IPS DF 19.7 (cell line): Measurements from ENCODE around the gene CRYAB.
"Not testable (repeated sequence)": the region's sequence is repeated elsewhere in the genome, so short reads cannot be mapped to it uniquely, and the experiment has no call there.

Experiments
- DNase-seq: peaks from one replicate; pipeline ENCODE4 v3.0.0-alpha.2; 2013; ENCODE audit warnings: low read depth, low spot score

The CRYAB gene

DNA sequence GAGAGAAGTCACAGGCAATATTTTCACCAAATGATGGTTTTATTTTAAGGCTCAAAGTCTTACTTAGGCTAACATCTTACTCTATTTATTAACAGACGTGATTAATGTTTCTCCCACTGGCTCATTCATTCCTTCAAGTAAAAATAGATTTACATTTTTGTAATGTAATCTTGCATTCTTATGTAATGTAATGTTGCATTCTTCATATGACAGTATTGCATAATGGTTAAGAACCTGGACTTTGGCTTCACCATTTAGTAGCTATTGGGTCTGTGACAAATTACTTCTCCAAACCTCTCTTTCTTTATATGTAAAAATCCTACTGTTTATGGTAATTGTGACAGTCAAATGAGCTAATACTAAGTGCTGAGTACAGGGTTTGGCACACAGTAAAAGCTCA lies 22.3 kb upstream of the CRYAB start:
- DNase-seq = no peak

DNA sequence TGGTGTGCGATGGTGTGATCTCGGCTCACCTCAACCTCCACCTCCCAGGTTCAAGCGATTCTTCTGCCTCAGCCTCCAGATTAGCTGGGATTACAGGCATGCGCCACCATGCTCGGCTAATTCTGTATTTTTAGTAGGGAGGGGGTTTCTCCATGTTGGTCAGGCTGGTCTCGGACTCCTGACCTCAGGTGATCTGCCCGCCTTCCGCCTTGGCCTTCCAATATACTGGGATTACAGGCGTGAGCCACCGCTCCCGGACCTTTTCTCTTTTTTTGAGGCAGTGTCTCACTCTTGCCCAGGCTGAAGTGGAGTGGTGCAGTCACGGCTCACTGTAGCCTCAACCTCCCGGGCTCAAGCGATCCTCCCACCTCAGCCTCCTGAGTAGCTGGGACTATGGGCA lies 21.6 kb upstream of the CRYAB start:
- DNase-seq = not testable (repeated sequence)

DNA sequence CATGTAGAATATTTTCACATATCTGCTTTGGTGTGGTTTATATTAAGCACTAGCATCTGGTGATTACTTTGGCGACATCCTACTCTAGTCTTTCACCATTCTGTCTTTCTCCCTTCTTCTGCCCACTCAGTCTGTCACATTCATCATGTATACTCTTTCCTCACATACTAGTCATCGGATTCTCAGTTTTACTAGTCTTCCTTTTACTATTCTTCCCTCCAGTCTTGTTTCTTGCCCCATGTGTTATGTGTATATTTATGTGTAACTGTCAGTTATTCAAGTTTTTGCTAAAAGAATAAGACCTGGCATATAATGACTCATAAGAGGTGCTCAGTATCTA lies 21.0 kb upstream of the CRYAB start:
- DNase-seq = no peak

DNA sequence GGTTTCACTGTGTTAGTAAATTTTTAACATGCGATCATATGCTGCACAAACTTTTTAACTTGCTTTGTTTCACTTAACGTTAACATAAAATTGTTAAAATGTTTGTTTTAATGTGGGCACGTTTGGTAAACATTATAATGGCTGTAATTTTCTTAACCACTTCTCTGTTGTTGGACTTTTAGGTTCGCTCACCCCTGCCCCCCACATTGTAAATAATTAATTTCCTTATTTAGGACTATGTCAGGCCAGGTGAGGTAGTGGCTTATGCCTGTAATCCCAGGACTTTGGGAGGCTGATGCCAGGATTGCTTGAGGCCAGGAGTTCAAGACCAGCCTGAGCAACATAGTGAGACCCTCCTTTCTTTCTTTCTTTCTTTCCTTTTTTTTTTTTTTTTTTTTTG lies 18.9 kb upstream of the CRYAB start:
- no peak for DNase-seq

DNA sequence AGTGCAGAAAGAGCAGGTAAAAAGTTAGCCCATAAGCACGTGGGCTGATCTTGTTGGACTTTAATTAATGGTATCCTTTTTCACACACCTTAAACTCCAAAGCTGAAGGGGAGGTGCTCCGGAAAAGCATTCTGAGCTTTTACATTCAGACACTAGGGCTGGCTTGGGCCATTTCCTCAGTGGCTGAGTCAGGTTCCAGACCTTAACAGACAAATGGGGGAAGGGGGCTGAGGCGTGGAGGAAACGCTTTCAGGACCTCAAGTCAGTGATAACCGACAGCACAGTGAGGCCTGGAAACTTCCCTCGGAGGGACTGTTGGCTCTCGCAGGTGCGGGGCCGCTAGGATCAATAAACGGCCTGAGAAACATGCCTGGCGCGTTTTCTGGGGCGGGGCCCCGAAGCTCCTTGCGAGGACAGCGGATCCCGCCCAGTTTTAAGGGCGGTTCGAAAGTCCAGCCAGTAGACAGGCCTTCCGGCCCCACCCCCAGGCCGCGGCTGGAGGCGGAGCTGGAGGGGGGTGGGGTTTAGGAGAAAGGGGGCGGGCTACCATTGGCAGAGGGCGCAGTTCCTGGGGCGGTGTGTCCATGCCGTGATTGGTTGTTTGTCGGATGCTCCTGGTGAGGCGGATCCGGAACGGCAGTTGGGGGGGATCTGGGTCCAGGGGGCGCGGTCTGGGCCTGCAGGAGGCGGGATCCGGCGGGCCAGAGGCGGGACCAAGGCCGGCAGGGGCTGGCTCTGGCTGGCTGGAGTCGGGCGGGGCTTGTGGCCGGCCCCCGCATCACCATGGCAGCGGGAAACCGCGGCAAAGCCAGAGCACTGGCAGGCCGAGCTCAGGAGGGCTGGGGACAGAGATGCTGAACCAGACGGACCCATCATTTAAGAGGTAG lies 15.2 kb upstream of the CRYAB start:
- peak; percentile 70 for DNase-seq

DNA sequence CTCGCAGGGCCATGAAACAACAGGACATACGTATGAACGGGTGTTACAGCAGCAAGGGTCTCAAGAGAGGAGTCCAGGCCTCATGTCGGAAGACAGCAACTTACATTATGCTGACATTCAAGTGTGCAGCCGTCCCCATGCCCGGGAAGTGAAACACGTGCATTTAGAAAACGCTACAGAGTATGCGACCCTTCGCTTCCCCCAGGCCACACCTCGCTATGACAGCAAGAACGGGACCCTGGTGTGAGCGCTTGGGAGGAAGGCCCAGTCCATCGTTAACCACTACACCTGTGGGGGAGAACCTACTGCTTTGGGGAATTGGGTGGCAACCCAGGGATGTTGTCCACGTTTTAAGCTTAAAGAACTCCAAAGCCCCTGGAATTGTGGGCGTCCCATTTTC lies 14.4 kb upstream of the CRYAB start:
- no peak for DNase-seq

DNA sequence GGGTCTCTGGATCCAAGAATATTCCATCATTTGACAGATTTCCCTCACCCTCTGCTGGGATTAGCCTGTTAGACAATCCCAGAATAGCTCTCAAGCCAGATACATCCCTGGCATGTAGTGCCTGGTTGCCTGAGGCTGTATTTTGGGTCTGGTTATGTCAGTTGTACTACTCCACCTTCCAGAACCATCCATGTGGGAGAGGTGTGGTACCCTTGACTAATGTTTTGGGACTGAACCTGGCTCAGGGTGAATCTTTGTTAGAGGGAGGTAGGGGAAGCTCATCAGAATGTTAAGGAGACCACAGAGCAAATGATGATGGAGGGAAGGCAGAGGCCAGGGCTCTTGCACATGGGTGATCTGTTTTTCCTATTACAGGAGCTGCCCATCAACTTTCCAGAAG lies 12.4 kb upstream of the CRYAB start:
- DNase-seq = no peak

DNA sequence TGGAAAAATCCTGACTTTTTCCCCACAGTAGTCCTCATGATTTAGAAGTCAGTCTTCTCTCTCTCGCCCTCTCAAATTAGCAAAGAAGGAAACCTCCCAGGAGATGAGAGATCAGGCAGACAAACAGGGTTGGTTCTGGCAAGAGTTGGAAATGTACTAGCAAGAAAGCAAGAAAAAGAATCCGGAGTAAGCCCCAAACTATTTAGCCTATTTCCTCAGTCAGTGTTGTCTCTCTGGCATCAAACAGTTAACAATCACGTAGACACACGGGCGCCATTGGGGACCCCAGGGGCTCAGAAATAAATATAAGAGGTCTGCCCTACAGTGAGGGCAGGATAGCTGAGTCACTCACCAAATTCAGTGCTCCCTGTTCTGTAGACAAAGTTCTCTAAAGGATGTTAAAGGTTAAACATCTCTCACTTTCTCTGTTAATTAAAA lies 11.8 kb upstream of the CRYAB start:
- DNase-seq = no peak

DNA sequence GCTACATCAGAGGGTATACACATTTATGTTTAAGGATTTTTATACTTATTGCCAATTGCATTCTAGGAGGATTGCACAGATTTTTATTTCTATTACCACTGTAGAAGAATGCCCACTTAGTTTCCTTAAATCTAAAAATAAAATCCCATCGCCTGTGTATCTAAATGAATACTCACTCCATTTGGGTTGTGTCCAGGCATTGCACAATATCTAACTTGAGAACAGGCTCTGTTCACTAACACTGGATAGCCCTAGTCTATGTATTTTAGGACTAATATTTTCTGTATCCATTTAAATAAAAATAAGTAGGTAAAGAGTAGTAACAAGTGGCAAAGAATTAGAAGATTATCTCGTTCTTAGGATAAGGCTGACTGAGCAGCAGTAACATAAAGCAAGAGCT lies 11.2 kb upstream of the CRYAB start:
- DNase-seq = no peak

DNA sequence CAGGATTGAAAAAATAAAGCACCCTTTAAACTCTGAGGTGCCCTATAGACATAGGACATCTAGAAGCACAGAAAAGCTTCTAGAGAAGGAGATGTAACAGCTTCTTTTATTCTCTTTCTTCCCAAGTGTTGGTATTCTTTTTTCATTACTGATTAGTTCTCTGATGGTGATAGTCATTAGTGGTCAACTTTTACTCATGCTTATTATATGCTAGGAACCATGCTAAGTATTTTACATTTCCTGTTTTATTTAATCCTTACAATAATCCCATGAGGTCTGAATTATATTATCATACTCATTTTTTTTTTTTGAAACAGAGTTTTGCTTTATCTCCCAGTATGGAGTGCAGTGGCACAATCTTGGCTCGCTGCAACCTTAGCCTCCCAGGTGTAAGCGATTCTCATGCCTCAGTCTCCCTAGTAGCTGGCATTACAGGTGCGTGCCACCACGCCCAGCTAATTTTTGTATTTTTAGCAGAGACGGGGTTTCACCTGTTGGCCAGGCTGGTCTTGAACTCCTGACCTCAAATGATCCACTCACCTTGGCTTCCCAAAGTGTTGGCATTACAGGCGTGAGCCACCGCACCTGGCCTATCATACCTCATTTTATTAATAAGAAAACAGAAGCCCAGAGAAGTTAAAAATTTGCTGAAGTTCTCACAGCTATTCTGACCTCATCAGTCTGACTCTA lies 10.1 kb upstream of the CRYAB start:
- no peak for DNase-seq

DNA sequence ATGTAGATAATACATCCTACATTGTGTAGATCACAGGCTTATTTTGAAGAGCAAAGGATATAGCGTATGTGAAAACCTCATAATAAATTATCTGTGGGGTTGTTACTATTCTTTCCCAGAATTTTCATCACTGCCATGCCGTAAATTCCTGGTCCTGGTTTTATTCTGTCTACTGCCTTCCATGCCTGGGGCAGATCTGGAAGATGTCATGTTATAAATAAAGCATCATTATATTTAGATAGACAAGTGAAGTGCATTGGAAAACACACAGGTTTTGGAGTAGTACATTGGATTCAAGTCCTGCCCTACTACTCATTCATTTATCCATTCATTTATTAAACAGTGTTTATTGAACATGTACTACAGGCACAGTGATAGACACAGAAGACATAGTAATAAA lies 9.3 kb upstream of the CRYAB start:
- DNase-seq = no peak

DNA sequence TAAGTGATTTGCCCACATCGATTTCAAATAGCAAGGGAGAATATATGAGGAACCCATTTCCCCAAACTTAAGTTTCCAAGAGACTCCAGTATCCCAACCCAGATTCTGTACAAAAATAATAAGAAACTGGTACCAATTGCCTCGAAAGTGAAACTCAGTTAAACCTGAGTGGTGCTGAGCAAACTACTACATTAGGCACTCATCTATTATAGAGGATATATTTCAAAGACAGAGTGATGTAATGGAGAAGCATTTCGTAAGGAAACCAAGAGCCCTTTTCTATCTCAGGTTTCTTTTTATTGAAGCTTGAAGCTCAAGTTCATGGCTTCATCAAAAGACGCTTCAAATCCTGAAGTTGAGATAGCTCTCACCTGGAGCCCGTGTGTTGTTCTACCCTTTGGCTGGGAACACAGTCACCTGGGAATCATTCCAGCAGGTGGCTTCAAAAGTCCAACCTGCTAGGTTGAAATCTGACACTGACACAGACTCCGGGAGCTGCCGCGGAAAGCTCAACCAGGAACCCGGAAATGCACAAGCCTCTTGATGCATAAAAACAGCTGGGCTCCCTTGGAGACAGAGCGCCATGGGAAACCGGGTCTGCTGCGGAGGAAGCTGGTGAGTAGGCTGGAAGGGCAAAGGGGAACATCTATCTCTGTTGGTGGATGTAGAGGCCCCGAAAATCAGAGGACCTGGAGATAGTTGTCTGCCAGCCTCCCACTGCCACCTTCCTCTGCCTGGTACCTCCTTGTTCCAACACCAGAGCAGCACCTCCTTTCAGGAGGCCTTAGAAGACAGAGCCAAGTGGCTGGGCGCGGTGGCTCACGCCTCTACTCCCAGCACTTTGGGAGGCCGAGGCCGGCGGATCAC lies 7.1 kb upstream of the CRYAB start, which contains the start of gene C11orf52:
Gene C11orf52 (plus strand): TSS at position 524 of the 867 bp plus-strand sequence. CDS start 60 bp downstream, at position 584.
- DNase-seq = peak; percentile 95

DNA sequence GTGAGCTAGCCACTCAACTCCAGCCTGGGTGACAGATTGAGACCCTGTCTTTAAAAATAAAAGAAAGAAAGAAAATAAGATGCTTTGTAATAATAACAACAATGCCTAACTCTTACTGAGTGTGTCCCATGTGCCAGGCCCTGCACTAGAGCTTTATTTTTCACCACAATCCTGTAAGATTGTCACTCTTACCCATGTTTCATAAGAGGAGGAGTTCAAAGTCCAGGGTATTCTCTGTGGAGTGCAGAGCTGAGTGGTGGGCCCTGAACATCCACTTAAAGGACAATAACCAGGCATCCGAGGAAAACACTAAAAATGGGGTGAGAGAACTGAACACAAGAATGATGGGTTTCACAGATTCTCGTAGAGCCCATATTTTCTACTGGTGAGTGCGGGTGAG lies 6.2 kb upstream of the CRYAB start:
- no peak for DNase-seq

DNA sequence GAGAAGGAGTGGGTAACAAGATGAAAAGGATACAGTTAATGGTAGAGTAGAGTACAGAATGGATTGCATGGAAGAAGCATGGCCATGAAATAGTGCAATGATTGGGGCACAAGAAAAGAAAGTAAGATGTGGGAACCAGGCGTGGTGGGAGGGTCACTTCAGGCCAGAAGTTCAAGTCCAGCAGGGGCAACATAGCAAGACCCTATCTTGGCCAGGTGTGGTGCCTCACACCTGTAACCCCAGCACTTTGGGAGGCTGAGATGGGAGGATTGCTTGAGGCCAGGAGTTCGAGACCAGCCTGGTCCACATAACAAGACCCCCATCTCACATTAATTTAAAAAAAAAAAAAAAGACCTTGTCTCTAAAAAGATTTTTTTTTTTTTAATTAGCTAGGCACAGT lies 5.7 kb upstream of the CRYAB start:
- DNase-seq = no peak

DNA sequence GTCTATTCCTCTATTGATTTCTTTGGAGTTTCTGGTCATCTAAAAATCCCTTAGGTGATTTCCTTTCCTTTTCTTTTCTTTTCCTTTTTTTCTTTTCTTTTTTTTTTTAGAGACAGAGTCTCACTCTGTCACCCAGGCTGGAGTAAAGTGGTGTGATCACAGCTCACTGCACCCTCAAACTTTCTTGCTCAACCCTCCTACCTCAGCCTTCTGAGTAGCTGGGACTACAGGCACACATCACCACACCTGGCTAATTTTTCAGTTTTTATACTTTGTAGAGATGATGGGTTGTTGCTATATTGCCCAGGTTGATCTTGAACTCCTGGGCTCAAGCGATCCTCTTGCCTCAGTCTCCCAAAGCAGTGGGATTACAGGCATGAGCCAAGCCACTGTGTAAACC lies 5.2 kb upstream of the CRYAB start:
- no peak for DNase-seq

DNA sequence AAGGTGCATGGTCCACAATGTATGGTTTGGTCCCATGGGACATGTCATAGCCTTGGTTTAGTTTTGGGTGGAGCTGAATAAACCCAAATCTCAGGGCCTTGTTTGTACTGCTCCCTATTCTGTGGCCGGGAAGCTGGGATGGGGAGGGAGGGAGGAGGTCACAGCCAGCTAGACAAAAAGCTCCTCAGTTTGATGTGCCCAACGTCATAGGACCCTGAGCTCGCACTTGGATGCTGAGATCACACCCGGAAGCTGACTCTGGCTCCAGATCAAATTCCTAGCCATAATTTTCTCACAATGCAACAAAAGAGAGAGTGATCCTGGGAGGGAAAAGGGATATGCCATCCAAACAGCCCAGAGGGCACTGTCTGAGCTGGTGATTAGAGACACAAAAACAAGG lies 2.4 kb upstream of the CRYAB start:
- no peak for DNase-seq

DNA sequence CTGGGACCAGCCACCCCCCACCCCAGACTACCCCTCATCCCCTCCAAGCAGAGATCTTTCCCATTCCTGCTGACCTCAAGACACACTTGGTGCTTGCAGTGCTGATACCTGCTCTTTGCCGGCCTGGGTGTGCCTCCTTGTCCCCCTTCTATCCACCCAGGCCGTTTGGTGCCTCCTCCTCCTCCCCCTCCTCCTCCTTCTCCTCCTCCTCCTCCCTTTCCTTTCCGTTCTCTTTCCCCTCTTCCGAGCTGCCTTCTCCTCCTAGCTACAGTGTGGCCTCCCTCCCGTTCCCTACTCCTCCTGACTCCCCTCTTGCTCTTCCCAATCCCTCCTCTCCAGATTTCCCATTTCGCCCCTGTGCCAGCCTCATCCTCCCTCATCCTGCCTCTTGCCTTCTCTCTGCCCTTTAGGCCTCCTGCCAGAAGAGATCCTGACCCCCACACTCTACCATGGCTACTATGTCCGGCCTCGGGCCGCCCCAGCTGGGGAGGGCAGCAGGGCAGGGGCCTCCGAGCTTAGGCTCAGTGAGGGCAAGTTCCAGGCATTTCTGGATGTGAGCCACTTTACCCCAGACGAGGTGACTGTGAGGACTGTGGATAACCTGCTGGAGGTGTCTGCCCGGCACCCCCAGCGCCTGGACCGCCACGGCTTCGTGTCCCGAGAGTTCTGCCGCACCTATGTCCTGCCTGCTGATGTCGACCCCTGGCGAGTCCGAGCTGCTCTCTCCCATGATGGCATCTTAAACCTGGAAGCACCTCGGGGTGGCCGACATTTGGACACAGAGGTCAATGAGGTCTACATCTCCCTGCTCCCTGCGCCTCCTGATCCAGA lies 1.7 kb upstream of the CRYAB start:
- DNase-seq = no peak

DNA sequence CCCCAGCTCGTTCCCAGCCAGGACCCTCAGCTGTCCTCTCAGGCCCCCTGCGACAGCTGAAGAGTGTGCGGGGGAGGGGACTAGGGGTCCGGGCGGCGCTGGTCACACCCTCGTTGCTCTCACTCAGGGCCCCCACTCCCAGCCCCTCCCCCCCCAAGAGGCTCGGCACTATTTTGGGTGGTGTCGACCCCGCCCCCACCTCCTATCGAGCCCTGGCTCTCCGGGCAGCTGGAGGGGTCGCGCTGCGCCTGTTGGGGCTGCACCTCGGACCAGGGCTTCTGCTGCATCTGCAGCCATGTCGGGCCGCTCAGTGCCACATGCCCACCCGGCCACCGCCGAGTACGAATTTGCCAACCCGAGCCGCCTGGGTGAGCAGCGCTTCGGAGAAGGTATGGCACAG lies 965 bp upstream of the CRYAB start, which contains the start of gene HSPB2:
Gene HSPB2 (plus strand): TSS at position 200 of the 400 bp plus-strand sequence. CDS start 96 bp downstream, at position 296.
- no peak for DNase-seq

DNA sequence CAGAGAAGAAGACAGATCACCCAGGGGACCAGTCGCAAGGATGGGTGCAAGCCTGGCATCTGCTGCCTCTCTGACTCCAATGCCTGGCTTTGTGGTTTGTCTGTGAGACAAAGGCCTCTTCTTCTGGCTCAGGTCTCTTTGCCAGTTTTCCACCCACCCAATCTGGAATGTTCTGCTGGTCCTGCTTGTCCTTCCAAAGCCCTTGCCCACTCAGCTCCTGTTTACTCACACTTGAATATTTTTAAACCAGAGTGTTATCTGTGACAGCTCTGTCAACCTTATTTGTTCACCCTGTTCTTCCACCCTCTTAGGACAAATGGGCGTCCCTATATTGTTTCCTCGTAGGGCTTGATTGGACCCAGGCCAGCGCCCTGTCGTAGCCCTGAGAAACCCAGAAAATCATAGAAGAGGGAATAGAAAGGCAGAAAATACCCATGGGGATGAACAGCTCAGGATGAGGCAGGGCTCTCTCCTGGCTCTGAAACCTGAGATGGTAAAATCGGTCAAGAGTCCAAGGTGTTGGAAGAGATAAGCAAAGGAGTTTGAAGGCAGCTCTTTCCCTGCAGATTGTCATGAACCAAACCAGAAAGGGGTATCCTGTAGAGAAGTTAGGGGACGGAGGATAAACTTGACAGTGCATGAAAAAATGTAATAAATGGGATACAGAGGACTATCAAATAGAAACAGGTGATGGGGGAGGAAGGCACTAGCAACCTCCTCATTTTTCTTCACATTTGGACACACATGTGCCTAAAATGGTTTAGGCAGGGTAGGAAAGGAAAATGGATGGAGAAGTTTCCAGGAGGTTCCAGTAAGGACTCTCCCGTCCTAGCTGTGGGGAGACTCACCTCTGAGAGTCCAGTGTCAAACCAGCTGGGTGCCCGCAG lies 651 bp downstream of the CRYAB start:
- no peak for DNase-seq

DNA sequence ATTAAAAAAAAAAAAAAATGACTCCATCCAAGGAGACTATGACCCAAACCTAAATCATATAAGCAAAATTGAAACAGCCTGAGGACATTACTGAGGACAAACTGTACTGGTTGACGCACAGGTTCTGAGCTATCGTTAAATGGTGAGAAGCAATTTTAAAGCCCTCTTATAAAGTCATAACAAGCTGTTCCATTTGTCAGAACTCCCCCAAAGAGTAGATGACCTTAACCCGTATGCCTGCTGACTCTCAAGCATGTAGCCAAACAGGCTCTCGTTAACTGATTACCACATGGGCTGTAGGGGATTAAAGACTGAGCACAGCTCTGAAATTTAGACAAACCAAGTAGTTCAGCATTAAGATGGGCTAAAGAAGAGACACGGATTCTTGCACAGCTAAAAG lies 2.2 kb downstream of the CRYAB start:
- no peak for DNase-seq
